GM12878 (cell line): ENCODE data around the gene FHIP2A. TPM values are rescaled to one million over a fixed set of nuclear protein-coding genes. Genes with fewer than 3 reads are reported as not detected.
A peak's percentile ranks its signal among the peaks of the same experiment; 100 is the strongest.

ENCODE experiments used
- CEBPZ ChIP-seq: fragments of 150-350 bp; IDR thresholded peaks from 2 replicates; pipeline ENCODE4 v1.6.1; 2016; ENCODE audit warnings: low read depth, low read length
- CREM ChIP-seq: IDR thresholded peaks from 2 replicates; pipeline ENCODE4 v1.6.1; 2014; ENCODE audit warnings: antibody characterized with exemption, low read depth
- GATAD2B ChIP-seq: fragments of 450-650 bp; conservative IDR thresholded peaks from 2 replicates; pipeline ENCODE4 v1.6.1; 2017; ENCODE audit warnings: low read depth, mild to moderate bottlenecking, moderate library complexity
- MTA2 ChIP-seq: fragments of 450-650 bp; IDR thresholded peaks from 2 replicates; pipeline ENCODE4 v1.6.1; 2016; ENCODE audit warnings: low read depth, mild to moderate bottlenecking, moderate library complexity
- NKRF ChIP-seq: fragments of 450-650 bp; conservative IDR thresholded peaks from 2 replicates; pipeline ENCODE4 v1.6.1; 2017; ENCODE audit warnings: mild to moderate bottlenecking, moderate library complexity
- RELB ChIP-seq: fragments of 450-650 bp; IDR thresholded peaks from 2 replicates; pipeline ENCODE4 v1.6.1; 2017; ENCODE audit warnings: low read depth, mild to moderate bottlenecking, moderate library complexity
- SIX5 ChIP-seq: IDR thresholded peaks from 2 replicates; pipeline ENCODE4 v1.6.1; 2011; ENCODE audit warnings: mild to moderate bottlenecking, low read depth, low read length, moderate library complexity; ENCODE audit not compliant: severe bottlenecking
- SREBF2 ChIP-seq: IDR thresholded peaks from 2 replicates; pipeline ENCODE4 v1.6.1; 2012; ENCODE audit warnings: mild to moderate bottlenecking, low read length
- SUZ12 ChIP-seq: fragments of 200-600 bp; sonication (generic); IDR thresholded peaks from one replicate; pipeline ENCODE4 v1.6.1; 2018; ENCODE audit warnings: antibody characterized with exemption, mild to moderate bottlenecking; ENCODE audit not compliant: unreplicated experiment
- TBL1XR1 ChIP-seq: IDR thresholded peaks from 2 replicates; pipeline ENCODE4 v1.6.1; 2012; ENCODE audit warnings: low read depth, low read length, improper control_type of control experiment
- TCF7 ChIP-seq: IDR thresholded peaks from 2 replicates; pipeline ENCODE4 v1.6.1; 2014; ENCODE audit warnings: antibody characterized with exemption, borderline replicate concordance
- ZBED1 ChIP-seq: IDR thresholded peaks from 2 replicates; pipeline ENCODE4 v1.6.1; 2016; ENCODE audit warnings: borderline replicate concordance
- ZBTB11 ChIP-seq: fragments of 450-650 bp; formaldehyde crosslinking; IDR thresholded peaks from 2 replicates; pipeline ENCODE4 v1.5.0; 2022; ENCODE audit warnings: mild to moderate bottlenecking, missing genetic modification characterization
- ZNF687 ChIP-seq: fragments of 450-650 bp; IDR thresholded peaks from 2 replicates; pipeline ENCODE4 v1.6.1; 2017; ENCODE audit warnings: mild to moderate bottlenecking, moderate library complexity
- polyA plus RNA-seq, 11 experiments: library from polyadenylated mRNA; depleted of rRNA in 4 of 11; unstranded in 6 of 11; stranded (reverse) in 5 of 11; fragments of >200 nt; fragmentation: Nextera tagmentation in 4 of 11; fragmentation: Illumina TruSeq in 1 of 11; extraction: Ambion mirVana in 4 of 11; extraction: Trizol in 1 of 11; gene quantifications; 1 replicate in 1 of 11; 2 replicates in 10 of 11; pipeline versions ENCODE4 v1.2.1 to v1.2.3, GENCODE V29; 2011 to 2016; ENCODE audit warnings: inconsistent platforms in 2 of 11, missing spikeins in 2 of 11, low read depth in 1 of 11
- total RNA-seq, 4 experiments: library from RNA; depleted of rRNA in 3 of 4; stranded (reverse); fragments of >200 nt in 3 of 4; fragmentation: Illumina TruSeq in 1 of 4; extraction: Trizol in 1 of 4; gene quantifications; 2 replicates each; pipeline versions ENCODE4 v1.2.1 to v1.2.3, GENCODE V29; 2013 to 2021

The FHIP2A gene
- total and polyA plus RNA-seq, 10 of the 15 experiments (the other 5 are each of a cell fraction or from before 2014, with no cell fraction given): 6.8 to 30.4 (median 17.0) TPM

GRCh38 chr10:114825513-114826253 is 4.1 kb downstream of the FHIP2A start (continued):
- TF ChIP-seq ZNF687: peak; percentile 73
- TF ChIP-seq MTA2: 0 out of 2 replicates have a peak, but pooled peaks have one; percentile 58
- TF ChIP-seq SIX5: peak; percentile 17
- no peak for TF ChIP-seq NKRF
- TF ChIP-seq SUZ12: no peak
- TF ChIP-seq CREM: peak; percentile 91
- TF ChIP-seq SREBF2: no peak
- TF ChIP-seq TBL1XR1: peak; percentile 48; the same call in 1 of the 2 replicates
- no peak for TF ChIP-seq CEBPZ
- peak; percentile 75; the same call in 1 of the 2 replicates for TF ChIP-seq ZBED1
- no peak for TF ChIP-seq ZBTB11
- TF ChIP-seq GATAD2B: no peak
- TF ChIP-seq TCF7: no peak
- 0 out of 2 replicates have a peak, but pooled peaks have one; percentile 13 for TF ChIP-seq RELB
